H9 (cell line): ENCODE measurements around the gene KIAA1210. TPM values are rescaled to one million over a fixed set of nuclear protein-coding genes. Genes with fewer than 3 reads are reported as not detected.

Experiments
- DNase-seq: peaks from one replicate; pipeline ENCODE4 v3.0.0-alpha.2; 2017
- H2AFZ ChIP-seq: one replicate; pipeline ENCODE4 v1.6.1; 2013; ENCODE audit warnings: mild to moderate bottlenecking, low read length, control low read depth, moderate library complexity
- H2AK5ac ChIP-seq: 2 replicates; pipeline ENCODE4 v1.6.1; 2013; ENCODE audit warnings: low read length, control low read depth, mixed read lengths; ENCODE audit not compliant: insufficient read length
- H2BK120ac ChIP-seq: one replicate; pipeline ENCODE4 v1.6.1; 2013; ENCODE audit warnings: low read depth, mild to moderate bottlenecking, low read length, control low read depth, inconsistent platforms; ENCODE audit not compliant: poor library complexity, severe bottlenecking
- H2BK12ac ChIP-seq: 2 replicates; pipeline ENCODE4 v1.6.1; 2013; ENCODE audit warnings: low read length, control low read depth, mixed read lengths, low read depth; ENCODE audit not compliant: insufficient read length
- H2BK15ac ChIP-seq: 2 replicates; pipeline ENCODE4 v1.6.1; 2013; ENCODE audit warnings: low read depth, low read length, control low read depth
- H2BK20ac ChIP-seq: one replicate; pipeline ENCODE4 v1.6.1; 2013; ENCODE audit warnings: low read depth, mild to moderate bottlenecking, low read length, control low read depth, inconsistent platforms; ENCODE audit not compliant: poor library complexity, severe bottlenecking
- H2BK5ac ChIP-seq: 2 replicates; pipeline ENCODE4 v1.6.1; 2013; ENCODE audit warnings: low read length, control low read depth, mixed read lengths; ENCODE audit not compliant: insufficient read length
- H3K14ac ChIP-seq: 2 replicates; pipeline ENCODE4 v1.6.1; 2013; ENCODE audit warnings: low read length, control low read depth; ENCODE audit not compliant: insufficient read depth
- H3K18ac ChIP-seq: 2 replicates; pipeline ENCODE4 v1.6.1; 2013; ENCODE audit warnings: low read depth, mild to moderate bottlenecking, mixed read lengths, low read length, control low read depth; ENCODE audit not compliant: insufficient read length
- H3K23ac ChIP-seq: 2 replicates; pipeline ENCODE4 v1.6.1; 2013; ENCODE audit warnings: low read length, control low read depth, mixed read lengths, low read depth; ENCODE audit not compliant: insufficient read length
- H3K23me2 ChIP-seq: 2 replicates; pipeline ENCODE4 v1.6.1; 2013; ENCODE audit warnings: low read depth, mild to moderate bottlenecking, mixed read lengths, low read length, control low read depth; ENCODE audit not compliant: insufficient read length, poor library complexity, severe bottlenecking
- H3K27ac ChIP-seq: 2 replicates; pipeline ENCODE4 v1.5.1; 2013; ENCODE audit warnings: low read length, control low read depth, mixed read lengths, low read depth; ENCODE audit not compliant: insufficient read length
- H3K27me3 ChIP-seq: 2 replicates; pipeline ENCODE4 v1.6.1; 2013; ENCODE audit warnings: low read length, control low read depth, inconsistent platforms; ENCODE audit not compliant: insufficient read depth
- H3K4ac ChIP-seq: 2 replicates; pipeline ENCODE4 v1.6.1; 2013; ENCODE audit warnings: low read depth, mild to moderate bottlenecking, control low read depth, inconsistent platforms, low read length, moderate library complexity
- H3K4me1 ChIP-seq: 2 replicates; pipeline ENCODE4 v1.6.1; 2013; ENCODE audit warnings: low read length, control low read depth, inconsistent platforms; ENCODE audit not compliant: insufficient read depth
- H3K4me2 ChIP-seq: 2 replicates; pipeline ENCODE4 v1.6.1; 2013; ENCODE audit warnings: low read length, control low read depth, mixed read lengths; ENCODE audit not compliant: insufficient read length, insufficient read depth
- H3K56ac ChIP-seq: 2 replicates; pipeline ENCODE4 v1.6.1; 2013; ENCODE audit warnings: low read depth, mild to moderate bottlenecking, mixed read lengths, low read length, control low read depth; ENCODE audit not compliant: insufficient read length
- H3K79me1 ChIP-seq: 2 replicates; pipeline ENCODE4 v1.6.1; 2013; ENCODE audit warnings: low read depth, mild to moderate bottlenecking, moderate library complexity, low read length, control low read depth, inconsistent platforms; ENCODE audit not compliant: insufficient read depth, poor library complexity, severe bottlenecking
- H3K79me2 ChIP-seq: 2 replicates; pipeline ENCODE4 v1.6.1; 2013; ENCODE audit warnings: low read length, control low read depth, inconsistent platforms; ENCODE audit not compliant: insufficient read depth
- H3K9ac ChIP-seq: 2 replicates; pipeline ENCODE4 v1.6.1; 2013; ENCODE audit warnings: low read length, control low read depth, mixed read lengths; ENCODE audit not compliant: insufficient read length; ENCODE audit errors: extremely low read depth
- H3K9me3 ChIP-seq: one replicate; pipeline ENCODE4 v1.6.1; 2013; ENCODE audit warnings: low read depth, low read length, inconsistent platforms; ENCODE audit not compliant: control insufficient read depth
- H3T11ph ChIP-seq: one replicate; pipeline ENCODE4 v1.6.1; 2013; ENCODE audit warnings: mild to moderate bottlenecking, low read length, control low read depth, inconsistent platforms
- H4K20me1 ChIP-seq: one replicate; pipeline ENCODE4 v1.6.1; 2013; ENCODE audit not compliant: control insufficient read depth, insufficient read length, insufficient read depth
- H4K5ac ChIP-seq: 2 replicates; pipeline ENCODE4 v1.6.1; 2013; ENCODE audit warnings: low read depth, mild to moderate bottlenecking, mixed read lengths, low read length, control low read depth; ENCODE audit not compliant: insufficient read length
- H4K8ac ChIP-seq: replicated peaks from 2 replicates; pipeline ENCODE4 v1.6.1; 2013; ENCODE audit warnings: low read length, control low read depth, mixed read lengths, low read depth; ENCODE audit not compliant: insufficient read length
- H4K91ac ChIP-seq: 2 replicates; pipeline ENCODE4 v1.6.1; 2013; ENCODE audit warnings: low read depth, mild to moderate bottlenecking, moderate library complexity, mixed read lengths, low read length, control low read depth; ENCODE audit not compliant: insufficient read length
- H3K27ac Mint-ChIP-seq, 3 experiments: 2 replicates in 2 of 3; 3 replicates in 1 of 3; pipeline ENCODE4 v1.8.0; 2020 to 2021; ENCODE audit warnings: mixed read lengths in 3 of 3, mild to moderate bottlenecking in 1 of 3, moderate library complexity in 1 of 3
- H3K27me3 Mint-ChIP-seq: 2 replicates; pipeline ENCODE4 v1.8.0; 2021; ENCODE audit warnings: low read depth, mild to moderate bottlenecking, moderate library complexity, mixed read lengths
- H3K36me3 Mint-ChIP-seq, 3 experiments: 2 replicates in 2 of 3; 3 replicates in 1 of 3; pipeline ENCODE4 v1.8.0; 2020 to 2021; ENCODE audit warnings: low read depth in 3 of 3, mixed read lengths in 3 of 3; ENCODE audit not compliant: insufficient read depth in 1 of 3
- H3K4me1 Mint-ChIP-seq, 2 experiments: 2 replicates each; pipeline ENCODE4 v1.8.0; 2020; ENCODE audit warnings: mixed read lengths in 2 of 2
- H3K4me3 Mint-ChIP-seq, 2 experiments: 2 replicates in 1 of 2; 3 replicates in 1 of 2; pipeline ENCODE4 v1.8.0; 2020 to 2021; ENCODE audit warnings: mild to moderate bottlenecking in 2 of 2, mixed read lengths in 2 of 2, moderate library complexity in 1 of 2
- H3K9me3 Mint-ChIP-seq, 2 experiments: 2 replicates in 1 of 2; 3 replicates in 1 of 2; pipeline ENCODE4 v1.8.0; 2020; ENCODE audit warnings: mild to moderate bottlenecking in 2 of 2, mixed read lengths in 2 of 2, moderate library complexity in 1 of 2
- WGBS: extraction: QIAGEN DNeasy Blood & Tissue Kit; methylation state at CpG from one replicate; pipeline ENCODE4 v1.1.7; 2013; ENCODE audit warnings: missing lambda C conversion rate, low lambda C conversion rate, mixed read lengths; ENCODE audit not compliant: insufficient read length; ENCODE audit errors: extremely low coverage; 5-methylcytosine and 5-hydroxymethylcytosine counted together
- total RNA-seq: library from RNA; stranded (reverse); gene quantifications from 2 replicates; pipeline ENCODE4 v1.2.1, GENCODE V29; 2021
- TF ChIP-seq, protein P1 (sequence below): fragments of 200-600 bp; sonication (generic); conservative IDR thresholded peaks from 3 replicates; pipeline ENCODE4 v1.8.0; 2021; ENCODE audit warnings: antibody characterized with exemption, mild to moderate bottlenecking

KIAA1210 gene
- total RNA-seq, 1 experiment from 2014 or later: not detected

DNA sequence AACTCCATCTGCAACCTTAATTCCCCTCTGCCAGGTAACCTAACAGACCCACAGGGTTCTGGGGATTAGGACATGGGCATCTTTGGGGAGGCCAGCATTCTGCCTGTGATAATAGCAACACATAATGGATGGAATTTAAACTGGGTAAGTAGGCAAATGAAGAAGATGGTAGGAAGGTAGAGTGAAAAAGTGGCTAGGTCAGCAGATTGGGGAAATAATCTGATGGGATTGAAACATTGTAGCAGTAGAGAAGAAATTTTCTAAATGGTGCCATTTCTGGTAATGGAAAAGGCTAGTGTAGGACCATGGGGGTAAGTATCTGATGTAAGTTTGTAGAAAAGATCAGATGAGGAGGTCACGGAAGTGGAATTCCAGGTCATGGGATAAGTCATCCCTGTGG lies 57.9 kb downstream of the KIAA1210 start:
- Histone ChIP-seq H3K4me2 (no peak overlapping the region), H2BK12ac (no peak overlapping the region), H2AFZ (no peak overlapping the region), H2BK120ac (no peak overlapping the region), H3K23ac (no peak overlapping the region), H3K14ac (no peak overlapping the region), H3T11ph (no peak overlapping the region), H3K56ac (no peak overlapping the region), H4K20me1 (no peaks in the 10 kb centered on the region), H3K27ac (no peak overlapping the region), H4K91ac (no peak overlapping the region), H2BK20ac (no peak overlapping the region), H4K5ac (no peak overlapping the region), H2BK5ac (no peak overlapping the region), H3K79me1 (no peaks in the 10 kb centered on the region), H3K23me2 (no peaks in the 10 kb centered on the region), H2AK5ac (no peak overlapping the region), H4K8ac (no peak overlapping the region), H3K9me3 (peaks cover 34% of the 10 kb centered on the region), H3K79me2 (no peaks in the 10 kb centered on the region), H3K4ac (no peak overlapping the region), H3K27me3 (no peaks in the 10 kb centered on the region), H3K18ac (no peak overlapping the region), H3K4me1 (no peaks in the 10 kb centered on the region), H3K9ac (no peak overlapping the region), H2BK15ac (no peak overlapping the region)
- H3K4me1 Mint-ChIP-seq: no peaks in the 10 kb centered on the region
- peaks cover 4% of the 10 kb centered on the region; the same call in 1 of the 2 replicates for H3K27me3 Mint-ChIP-seq
- peaks cover 29 to 33% of the 10 kb centered on the region in 2 experiments for H3K9me3 Mint-ChIP-seq
- peaks cover 0 to 4% (median 0%) of the 10 kb centered on the region in 3 experiments; a peak in 1 of 7 replicates for H3K36me3 Mint-ChIP-seq
- no CpG with 5 or more reads among the region's 1 CpG for WGBS
- no peak overlapping the region for H3K27ac Mint-ChIP-seq
- no peak for DNase-seq
- TF ChIP-seq, protein P1, sequence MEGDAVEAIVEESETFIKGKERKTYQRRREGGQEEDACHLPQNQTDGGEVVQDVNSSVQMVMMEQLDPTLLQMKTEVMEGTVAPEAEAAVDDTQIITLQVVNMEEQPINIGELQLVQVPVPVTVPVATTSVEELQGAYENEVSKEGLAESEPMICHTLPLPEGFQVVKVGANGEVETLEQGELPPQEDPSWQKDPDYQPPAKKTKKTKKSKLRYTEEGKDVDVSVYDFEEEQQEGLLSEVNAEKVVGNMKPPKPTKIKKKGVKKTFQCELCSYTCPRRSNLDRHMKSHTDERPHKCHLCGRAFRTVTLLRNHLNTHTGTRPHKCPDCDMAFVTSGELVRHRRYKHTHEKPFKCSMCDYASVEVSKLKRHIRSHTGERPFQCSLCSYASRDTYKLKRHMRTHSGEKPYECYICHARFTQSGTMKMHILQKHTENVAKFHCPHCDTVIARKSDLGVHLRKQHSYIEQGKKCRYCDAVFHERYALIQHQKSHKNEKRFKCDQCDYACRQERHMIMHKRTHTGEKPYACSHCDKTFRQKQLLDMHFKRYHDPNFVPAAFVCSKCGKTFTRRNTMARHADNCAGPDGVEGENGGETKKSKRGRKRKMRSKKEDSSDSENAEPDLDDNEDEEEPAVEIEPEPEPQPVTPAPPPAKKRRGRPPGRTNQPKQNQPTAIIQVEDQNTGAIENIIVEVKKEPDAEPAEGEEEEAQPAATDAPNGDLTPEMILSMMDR: no peak
- H3K4me3 Mint-ChIP-seq: no peak overlapping the region
